NCI-H2227 (cell line): ENCODE measurements around the gene ATXN7L3B.
A peak's percentile ranks its signal among the peaks of the same experiment; 100 is the strongest.

ENCODE experiments used
- DNase-seq: peaks from one replicate; lab custom pipeline; 2025; ENCODE audit not compliant: unreplicated experiment; lab: John Stamatoyannopoulos, UW

The ATXN7L3B gene, protein sequence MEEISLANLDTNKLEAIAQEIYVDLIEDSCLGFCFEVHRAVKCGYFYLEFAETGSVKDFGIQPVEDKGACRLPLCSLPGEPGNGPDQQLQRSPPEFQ

DNA sequence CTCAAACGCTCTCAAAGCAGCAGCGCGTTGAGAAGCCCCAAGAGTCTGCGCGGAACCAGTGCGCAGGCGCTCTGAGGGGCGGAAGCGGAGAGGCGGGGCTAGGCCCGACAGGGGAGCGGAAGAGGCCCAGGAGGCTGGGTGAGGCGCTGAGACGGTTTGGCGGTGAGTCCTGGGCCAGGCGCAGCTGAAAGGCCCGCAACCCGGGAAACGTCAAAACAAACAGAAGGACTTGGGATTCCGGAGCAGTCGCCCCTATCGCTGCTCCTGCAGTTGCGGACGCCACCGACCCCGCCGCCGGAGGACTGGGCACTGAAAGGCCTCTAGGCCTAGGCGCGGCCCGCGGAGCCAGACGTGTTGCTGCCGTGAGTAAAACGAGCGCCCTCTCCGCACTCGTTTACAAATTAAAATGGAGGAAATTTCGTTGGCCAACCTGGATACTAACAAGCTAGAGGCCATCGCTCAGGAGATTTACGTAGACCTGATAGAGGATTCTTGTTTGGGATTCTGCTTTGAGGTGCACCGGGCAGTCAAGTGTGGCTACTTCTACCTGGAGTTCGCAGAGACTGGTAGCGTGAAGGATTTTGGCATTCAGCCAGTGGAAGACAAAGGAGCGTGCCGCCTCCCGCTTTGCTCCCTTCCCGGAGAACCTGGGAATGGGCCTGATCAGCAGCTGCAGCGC is at the start of gene ATXN7L3B:
Gene ATXN7L3B (plus strand): TSS at position 129 of the 679 bp plus-strand sequence. CDS start 278 bp downstream, at position 407.
- DNase-seq, result peak; percentile 98

DNA sequence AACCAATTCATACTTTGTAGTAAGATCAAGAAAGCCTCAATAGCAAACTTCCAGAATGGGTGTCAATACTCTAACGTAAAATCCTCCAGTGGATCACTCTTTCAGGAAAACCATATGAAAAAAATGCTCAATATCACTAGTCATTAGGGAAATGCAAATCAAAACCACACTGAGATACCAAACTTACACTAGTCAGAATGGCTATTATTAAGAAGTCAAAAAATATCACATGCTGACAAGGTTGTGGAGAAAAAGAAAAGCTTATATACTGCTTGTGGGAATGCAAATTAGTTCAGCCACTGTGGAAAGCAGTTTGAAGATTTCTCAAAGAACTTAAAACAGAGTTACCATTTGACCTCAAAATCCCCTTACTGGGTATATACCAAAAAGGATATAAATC is 49.5 kb upstream of the ATXN7L3B start:
- DNase-seq, result no peak

- DNase-seq, result no peak
Observed at GRCh38 chr12:74489543-74489942, 48.1 kb upstream of the ATXN7L3B start.

- DNase-seq, result no peak
Observed at GRCh38 chr12:74490390-74491064, 47.1 kb upstream of the ATXN7L3B start.

DNA sequence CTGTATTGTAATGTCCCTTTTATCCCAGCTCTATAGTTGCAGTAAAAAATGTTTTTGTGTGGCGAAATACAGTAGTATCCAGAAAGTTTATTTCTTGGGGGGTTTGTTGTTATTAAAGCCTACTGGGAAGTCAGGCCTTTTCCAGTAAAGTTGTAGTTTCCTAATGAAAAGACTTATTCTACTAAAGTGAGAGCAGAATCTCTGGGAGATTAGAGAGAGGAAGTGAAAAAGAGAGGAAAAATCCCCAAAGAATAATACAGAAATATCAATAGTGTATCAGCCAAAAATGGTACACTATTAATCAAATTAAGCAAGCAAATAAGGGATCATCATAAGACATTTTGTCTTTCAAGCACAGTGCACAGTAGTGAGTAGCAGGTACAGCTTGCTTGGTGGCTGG is 46.3 kb upstream of the ATXN7L3B start:
- DNase-seq, result no peak

- no peak for DNase-seq
Observed at GRCh38 chr12:74499192-74499591, 38.4 kb upstream of the ATXN7L3B start.

DNA sequence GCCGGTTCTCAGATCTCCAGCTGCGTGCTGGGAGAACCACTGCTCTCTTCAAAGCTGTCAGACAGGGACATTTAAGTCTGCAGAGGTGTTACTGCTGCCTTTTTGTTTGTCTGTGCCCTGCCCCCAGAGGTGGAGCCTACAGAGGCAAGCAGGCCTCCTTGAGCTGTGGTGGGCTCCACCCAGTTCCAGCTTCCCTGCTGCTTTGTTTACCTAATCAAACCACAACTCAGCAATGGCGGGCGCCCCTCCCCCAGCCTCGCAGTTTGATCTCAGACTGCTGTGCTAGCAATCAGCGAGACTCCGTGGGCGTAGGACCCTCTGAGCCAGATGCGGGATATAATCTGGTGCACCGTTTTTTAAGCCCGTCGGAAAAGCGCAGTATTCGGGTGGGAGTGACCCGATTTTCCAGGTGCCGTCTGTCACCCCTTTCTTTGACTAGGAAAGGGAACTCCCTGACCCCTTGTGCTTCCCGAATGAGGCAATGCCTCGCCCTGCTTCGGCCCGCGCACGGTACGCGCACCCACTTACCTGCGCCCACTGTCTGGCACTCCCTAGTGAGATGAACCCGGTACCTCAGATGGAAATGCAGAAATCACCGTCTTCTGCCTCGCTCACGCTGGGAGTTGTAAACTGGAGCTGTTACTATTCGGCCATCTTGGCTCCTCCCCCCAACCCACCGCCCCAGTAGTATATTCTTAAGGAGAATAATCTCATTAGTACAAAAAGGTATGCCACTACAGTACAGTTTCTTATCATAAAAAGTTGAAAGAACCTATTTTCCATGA is 28.6 kb upstream of the ATXN7L3B start:
- peak; percentile 18 for DNase-seq

GRCh38 chr12:74509886-74510285 is 27.7 kb upstream of the ATXN7L3B start:
- no peak for DNase-seq

- no peak for DNase-seq
Observed at GRCh38 chr12:74514098-74514872, 23.4 kb upstream of the ATXN7L3B start.

DNA sequence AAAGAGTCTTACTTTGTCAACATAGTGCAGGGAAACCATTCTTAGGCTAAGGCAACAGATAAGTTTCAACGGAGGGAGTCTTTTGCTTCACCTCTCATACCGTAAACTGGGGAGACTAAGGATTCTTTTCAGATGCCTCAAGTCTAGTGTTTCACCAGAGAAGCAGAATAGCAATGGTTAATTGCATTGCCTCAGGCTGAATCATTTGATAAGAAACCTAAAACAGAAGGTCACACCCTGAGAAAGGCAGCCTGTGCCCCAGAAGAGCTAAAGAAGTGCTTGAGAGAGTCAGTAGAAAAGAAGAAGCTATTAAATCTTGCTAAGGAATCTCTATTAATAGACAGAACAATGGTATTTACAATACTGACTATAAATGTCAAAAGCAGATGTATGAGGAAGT is 21.8 kb upstream of the ATXN7L3B start:
- DNase-seq, result no peak

GRCh38 chr12:74526535-74526934 is 11.1 kb upstream of the ATXN7L3B start:
- DNase-seq, result no peak

DNA sequence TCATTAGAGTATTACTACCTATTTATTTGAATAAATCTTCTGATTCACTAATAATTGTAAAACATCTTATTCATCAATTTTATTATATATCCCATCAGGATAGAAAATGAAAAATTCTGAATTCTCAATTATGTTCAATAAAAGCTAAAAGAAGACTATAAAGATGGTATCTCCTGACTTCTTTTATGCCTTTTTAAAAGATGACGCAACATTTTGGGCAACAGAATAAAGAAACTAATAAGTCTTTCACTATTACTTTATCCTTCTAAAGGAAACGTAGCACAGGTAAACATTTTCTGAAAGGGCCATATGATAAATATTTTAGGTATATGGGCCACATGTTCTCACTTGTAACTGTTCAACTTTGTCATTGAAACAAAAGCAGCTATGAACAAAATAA is 10.1 kb upstream of the ATXN7L3B start:
- DNase-seq, result no peak

GRCh38 chr12:74530676-74531075 is 7.0 kb upstream of the ATXN7L3B start:
- no peak for DNase-seq

DNA sequence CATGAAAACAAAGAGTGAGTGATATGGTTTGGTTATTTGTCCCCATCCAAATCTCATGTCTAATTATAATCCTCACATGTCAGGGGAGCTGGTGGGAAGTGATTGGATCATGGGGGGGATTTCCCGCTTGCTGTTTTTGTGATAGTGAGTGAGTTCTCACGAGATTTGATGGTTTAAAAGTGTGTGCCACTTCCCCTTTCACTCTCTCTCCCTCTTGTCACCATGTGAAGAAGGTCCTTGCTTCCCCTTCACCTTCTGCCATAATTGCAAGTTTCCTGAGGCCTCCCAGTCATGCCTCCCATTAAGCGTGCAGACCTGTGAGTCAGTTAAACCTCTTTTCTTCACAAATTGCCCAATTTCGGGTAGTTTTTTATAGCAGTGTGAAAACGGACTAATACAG is 2.1 kb upstream of the ATXN7L3B start:
- no peak for DNase-seq

DNA sequence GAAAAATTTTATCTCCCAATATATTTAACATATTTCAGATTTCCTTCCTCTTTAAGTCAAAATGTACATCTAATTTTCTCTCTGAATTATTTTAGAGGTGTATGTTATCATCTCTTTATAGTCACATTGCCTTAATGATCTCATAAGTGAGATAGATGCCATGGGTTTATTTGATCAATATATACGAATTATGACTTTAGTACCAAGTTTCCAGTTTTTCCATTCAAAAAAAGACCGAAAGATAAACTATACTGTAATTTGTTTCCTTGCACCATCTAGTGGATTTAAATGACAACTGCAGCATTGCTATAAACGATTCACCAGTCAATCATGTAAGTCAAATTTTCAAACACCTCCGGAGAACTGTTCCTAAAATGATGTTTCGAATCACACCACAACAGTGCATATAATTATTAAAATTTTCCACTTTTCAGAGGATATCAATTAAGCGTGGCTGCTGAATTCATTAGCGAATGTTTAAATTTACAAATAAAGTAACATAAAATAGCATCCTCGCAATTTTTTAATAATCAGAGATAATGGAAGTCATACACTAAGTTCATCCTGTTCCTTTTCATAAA is 419 bp upstream of the ATXN7L3B start:
- DNase-seq, result peak; percentile 85

GRCh38 chr12:74538491-74539258 is 1.0 kb downstream of the ATXN7L3B start:
- DNase-seq, result peak; percentile 20

DNA sequence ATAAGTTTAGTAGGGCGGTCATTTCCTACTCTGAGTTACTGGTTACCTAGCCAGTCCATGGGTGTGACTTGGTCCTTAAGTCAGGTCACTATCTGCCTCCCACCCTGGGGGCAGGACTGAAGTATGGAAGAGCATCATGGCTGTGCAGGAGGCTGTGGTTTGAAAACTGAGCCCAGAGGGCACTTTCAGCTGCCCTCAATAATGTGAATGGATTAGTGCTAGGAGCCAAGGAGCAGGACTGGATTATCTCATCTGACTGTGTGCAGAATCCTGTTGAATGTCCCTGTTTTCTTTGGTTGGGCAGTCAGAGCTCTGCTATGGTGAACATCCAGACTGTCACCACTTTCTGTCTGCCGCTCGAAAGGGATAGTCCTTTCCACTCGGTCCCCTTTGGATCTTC is 1.6 kb downstream of the ATXN7L3B start:
- DNase-seq, result no peak

DNA sequence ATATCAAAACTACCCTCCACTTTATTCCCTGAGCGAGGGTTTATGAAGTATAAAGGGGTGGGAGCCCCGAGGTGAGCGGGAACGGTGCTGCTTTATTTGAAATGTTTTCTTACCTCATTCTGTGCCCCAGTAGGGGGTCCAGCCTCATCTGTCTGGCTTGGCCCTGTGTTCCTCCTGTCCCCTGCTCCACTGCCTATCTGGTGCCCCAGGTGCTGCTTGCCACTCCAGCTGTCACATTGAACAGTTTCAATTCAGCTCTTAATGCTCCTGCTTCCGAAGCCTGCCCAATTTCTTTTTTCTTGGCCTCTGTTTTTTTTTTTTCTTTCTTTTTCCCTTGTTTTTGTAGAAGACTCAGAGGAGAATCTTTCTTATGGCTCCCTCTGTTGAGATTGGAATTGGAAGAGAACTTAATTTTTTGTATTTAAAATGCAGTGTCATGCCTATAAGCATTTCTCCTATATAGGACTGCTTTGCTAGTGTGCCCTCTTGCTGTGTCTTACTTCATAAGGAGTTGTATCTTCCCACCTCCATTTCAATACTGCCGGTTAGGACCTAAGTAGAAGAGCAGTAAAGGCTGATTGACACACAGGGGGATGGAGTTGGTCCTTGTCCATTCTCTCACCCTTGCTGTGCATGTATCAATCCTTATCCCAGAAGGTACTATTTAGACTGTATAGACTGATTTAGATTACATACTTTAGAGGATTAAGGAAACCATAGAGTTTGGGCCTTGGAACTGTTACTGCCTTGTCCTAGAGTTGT is 2.3 kb downstream of the ATXN7L3B start:
- DNase-seq, result no peak

DNA sequence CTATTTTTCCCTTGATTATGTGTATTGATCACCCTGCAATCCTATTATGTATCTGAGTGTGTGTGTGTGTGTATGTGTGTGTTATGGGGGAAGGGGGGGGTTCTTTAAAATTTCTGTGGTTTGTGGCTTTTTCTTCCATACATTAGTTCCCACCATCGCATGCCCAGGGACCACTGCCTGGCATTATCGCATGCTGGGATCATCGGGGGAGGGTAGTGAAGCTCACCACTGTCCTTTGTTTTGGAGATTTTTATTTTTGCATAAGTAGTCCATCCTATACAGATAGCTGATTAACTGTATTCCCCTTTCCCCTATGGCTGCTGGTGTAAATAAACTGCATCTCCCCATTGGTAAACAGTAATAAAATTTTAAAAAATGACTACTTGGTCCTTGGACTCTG is 3.4 kb downstream of the ATXN7L3B start:
- DNase-seq, result no peak
